Measurements from ENCODE around the gene CPT1B.
"Not testable (repeated sequence)": the region's sequence is repeated elsewhere in the genome, so short reads cannot be mapped to it uniquely, and the experiment has no call there.

Gene CPT1B

GRCh38 chr22:50577987-50578775 lies at the start of gene CPT1B:
Gene CPT1B, minus strand, starts transcription at chr22:50578427. Its CDS starts 512 bp downstream, at chr22:50577915.
- no peak for DNase-seq

DNA sequence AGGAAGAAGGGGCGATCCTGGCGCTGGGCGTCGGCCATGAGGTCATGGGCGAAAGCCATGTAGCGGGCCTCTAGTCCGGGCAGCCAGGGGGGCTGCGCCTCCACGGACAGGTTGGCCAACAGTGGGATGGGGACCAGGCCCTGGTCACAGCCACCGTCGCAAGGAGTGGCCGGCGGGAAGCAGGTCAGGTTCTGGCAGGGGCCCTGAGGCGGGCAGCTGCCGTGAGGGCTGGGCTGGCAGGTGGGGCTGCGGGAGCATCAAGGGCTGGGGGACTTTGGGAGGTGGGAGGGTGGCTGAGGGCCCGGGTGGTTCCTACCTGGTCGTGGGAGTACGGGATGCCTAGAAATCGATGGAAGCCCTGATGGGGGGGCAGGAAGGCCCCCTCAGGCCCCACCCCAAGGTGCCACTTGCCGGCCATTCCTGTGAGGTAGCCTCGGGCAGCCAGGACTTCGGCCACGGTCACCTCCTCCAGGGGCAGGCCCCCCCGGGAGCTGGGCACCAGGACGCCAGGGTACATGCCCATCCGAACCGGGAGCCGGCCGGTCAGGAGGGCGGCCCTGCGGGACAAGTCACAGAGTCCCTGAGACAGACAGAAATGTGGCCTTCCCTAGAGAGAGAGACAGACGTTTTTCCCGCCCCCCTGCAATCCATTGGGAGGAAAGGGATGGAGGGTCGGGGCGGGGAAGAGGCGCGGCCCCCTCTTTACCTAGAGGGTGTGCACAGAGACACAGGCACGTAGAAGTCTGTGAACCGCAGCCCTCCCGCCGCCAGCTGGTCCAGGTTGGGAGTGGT lies 48.8 kb upstream of the CPT1B start:
- no peak for DNase-seq

DNA sequence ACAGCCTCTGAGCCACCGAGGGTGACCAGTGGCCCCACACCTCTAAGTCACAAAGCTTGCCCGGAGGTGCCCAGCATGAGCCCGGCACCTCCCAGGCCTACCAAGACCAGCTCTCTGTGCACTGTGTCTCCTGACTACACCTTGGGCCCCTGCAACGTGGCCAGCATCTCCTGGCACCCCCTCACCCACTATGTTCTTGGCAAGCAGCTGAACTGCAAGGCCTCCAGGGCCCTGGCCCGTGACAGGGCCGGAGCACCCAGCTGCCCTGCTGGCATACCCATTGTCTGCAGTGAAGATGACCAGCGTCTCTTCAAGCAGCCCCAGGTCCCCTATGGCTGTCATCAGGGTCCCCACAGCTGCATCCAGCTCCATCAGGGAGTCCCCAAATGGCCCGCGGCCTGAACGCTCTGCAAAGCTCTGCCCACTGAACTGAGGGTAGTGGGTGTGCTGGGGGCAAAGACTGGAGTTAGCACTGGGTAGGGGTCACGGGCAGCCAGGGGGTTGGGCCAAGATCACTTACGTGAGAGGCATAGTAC lies 48.2 kb upstream of the CPT1B start:
- DNase-seq, result no peak

DNA sequence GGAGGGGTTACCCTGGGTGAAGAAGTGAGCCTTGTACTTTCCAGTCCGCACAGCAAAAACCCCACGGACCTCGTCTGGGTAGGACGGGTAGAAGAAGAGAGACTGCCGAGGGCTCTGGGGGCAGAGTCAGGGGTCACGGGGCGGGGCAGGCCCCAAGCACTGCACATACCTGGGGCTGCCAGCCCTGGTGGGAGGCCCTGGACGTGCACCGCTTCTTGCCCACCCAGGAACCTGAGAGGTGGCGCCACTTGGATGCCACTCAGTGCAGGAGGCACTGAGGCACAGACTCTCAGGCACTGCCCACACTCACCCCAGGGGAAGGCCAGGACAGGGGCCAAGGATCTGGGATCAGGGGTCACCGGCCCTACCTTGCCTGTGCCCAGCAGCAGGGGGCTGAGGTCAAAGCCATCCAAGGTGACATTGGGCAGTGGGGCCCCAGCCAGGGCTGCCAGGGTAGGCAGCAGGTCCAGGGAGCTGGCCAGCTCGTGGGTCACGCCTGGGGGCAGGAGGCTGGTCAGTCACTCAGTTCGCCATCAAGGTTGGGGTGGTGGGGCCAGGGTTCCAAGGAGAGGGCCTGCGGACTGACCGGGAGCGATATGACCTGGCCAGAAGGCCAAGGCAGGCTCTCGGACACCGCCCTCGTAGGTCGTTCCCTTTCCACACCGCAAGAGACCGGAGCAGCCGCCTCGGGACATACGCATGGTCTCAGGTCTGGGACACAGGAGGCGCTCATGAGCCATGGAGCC lies 47.5 kb upstream of the CPT1B start:
- DNase-seq, result no peak

DNA sequence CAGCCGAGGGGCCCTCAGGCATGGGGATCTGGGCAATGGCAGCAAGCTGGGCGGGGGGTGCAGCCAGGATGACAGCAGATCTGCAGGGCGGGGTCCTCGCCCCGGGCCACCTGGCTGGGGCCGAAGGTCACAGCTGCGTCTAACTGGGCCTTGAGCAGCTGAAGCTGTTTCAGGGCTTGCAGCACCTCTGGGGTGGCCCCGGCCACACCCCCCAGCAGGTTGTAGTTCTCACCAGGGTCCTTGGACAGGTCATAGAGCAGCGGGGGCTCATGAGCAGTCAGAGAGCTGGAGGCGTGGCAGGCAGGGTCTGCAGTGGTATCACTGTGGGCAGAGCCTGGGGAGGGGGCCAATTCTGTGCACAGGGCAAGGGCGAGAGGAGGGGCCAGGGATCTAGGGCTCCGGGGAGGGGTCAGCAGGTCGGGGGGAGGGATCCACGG lies 46.9 kb upstream of the CPT1B start:
- DNase-seq, result no peak

DNA sequence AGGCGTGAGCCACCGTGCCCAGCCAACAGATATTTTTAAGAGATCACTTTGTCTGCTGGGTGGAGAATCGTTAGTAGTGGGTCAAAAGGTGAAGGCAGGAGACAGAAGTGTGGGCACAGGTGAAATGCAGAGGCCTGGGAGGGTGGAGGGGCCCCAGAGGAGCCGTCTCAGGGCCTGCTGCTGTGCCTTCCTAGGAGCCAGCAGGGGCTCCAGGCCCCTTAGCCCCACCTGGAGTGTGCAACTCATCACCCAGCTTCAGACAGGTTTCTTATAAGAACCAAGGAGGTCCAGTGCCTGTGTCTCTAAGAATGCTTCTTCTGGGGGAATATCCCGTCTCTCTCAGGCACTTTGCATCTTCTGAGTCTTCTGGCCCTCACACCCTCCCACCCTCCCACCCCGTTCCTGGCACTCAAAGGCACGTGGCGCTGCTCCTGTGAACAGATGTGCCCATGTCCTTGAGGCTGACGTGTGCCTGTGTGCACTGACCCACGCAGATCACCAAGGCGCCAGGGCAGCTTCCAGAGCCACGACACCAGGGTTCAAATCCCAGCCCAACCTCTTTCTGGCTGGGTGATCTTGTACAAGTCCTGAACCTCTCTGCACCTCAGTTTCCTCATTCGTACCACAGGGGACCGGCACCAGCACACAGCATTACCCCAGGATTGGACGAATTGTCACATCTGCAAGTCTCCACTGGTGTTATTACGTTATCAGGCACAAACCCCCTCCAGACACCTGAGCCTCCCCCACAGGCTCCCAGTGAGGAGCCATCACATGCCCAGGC lies 46.3 kb upstream of the CPT1B start:
- DNase-seq, result no peak

DNA sequence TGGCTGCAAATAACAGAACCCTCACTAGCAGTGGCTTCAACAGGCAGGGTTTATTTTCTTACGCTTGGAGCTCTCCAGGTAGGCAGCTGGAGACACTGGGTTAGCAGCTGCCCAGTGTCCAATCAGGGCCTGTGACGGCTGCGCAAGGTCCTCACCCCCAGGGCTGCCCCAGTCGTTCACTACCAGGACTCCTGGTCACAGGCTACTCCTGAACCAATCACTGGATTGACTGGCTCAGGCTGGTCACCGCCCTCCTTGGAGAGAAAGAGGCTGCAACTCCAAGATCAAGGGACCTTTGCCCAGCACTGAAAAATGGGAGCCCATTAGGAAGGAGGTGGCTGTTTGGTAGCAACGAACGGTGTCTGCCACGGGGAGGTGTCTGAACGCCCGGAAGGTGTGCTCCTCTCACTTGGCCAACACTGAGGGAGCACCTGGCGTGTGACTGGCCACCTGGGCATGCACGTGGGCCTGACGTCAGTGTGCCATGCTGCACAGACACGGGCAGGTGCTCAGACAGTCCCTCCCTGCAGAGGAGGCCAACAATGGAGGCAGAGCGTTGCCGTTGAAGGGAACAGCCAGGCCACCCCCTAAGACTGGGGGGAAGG lies 44.6 kb upstream of the CPT1B start:
- no peak for DNase-seq

DNA sequence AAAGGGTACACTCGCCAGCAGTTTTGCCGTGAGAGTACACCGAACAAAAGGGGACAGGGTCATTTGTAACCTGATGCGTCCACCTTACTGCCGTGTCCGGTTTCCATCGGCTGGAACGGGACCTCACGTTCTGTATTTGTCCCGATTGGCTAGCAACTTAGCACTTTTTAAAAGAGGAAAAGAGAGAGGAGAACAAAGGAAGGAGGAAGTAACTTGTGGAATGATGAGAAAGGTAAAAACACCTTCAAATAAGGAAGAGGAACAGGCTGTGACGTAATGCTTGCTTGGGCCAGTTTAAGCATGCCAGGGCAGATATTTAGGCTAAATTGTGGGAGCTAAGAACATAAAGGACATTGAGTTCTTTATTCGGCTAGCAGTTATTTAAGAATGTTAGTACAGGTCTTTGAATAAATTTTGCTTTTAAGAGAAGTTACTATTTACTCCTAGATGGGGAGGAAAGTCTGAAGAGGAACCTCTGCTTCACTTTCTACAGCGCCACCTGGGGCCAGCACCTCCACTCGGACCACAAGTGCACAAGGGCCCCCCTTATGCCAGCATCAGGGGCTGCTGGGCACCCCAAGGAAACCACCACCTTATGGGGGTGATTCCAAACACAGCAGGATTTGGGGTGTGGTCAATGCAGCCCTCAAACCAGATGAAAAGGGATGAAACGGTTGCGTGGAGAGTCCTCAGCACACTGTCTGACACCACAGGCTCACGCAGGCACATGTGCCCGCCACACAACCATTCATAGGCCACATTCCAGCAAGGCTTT lies 43.9 kb upstream of the CPT1B start:
- no peak for DNase-seq

GRCh38 chr22:50621356-50621880 lies 43.2 kb upstream of the CPT1B start:
- no peak for DNase-seq

- DNase-seq, result no peak
Observed at GRCh38 chr22:50620593-50621355, 42.5 kb upstream of the CPT1B start.

- not testable (repeated sequence) for DNase-seq
Observed at GRCh38 chr22:50614296-50614695, 36.1 kb upstream of the CPT1B start.

- DNase-seq, result no peak
Observed at GRCh38 chr22:50613291-50613981, 35.2 kb upstream of the CPT1B start.

DNA sequence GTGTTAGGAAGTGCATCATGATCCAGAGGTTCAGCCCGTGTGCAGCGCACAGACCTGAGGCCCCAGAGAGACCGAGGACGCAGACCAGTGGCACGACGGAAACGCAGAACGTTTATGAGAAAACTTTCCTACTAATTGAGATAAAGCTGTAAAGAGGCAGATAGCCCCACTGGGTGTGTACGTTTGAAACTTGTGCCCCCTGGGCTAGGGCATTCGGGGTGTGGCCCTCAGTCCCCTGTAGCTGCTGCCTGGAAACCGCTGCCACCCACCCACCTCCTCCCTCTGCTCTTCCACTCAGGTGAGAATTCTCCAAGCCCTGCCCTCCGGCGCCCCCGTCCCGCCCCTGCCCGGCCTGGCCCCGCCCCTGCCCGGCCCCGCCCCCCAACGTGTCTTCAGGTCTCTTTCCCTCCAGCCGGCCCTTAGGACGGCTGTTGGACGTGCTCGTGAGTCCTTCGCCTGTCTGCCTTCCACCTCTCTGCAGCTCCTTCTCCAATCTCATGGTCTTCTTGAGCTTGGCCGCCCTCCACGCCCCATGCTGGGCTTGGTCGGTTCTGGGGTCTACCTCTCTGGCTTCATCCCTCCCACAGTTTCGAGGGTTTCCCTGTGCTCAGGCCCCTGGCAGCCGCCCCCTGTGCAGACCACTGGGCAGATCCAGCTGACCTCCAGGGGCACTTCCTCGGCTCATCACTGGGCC lies 34.4 kb upstream of the CPT1B start:
- no peak for DNase-seq

DNA sequence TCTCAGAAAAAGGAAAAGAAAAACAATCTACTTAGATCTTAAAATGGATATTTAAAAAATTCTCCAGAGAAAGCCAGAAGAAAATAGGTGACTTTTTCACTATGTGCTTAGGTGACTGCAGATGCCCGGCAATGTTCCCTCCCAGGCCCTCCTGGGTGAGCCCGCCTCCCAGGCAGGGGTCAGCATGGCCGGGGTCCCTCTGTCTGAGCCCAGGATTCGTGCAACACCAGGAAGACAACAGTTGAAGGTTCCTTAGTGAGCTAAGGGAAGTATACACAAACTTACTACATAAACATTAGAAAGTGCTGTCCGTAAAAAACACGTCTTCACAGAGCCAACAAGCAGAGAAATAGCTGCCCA lies 33.9 kb upstream of the CPT1B start:
- no peak for DNase-seq

DNA sequence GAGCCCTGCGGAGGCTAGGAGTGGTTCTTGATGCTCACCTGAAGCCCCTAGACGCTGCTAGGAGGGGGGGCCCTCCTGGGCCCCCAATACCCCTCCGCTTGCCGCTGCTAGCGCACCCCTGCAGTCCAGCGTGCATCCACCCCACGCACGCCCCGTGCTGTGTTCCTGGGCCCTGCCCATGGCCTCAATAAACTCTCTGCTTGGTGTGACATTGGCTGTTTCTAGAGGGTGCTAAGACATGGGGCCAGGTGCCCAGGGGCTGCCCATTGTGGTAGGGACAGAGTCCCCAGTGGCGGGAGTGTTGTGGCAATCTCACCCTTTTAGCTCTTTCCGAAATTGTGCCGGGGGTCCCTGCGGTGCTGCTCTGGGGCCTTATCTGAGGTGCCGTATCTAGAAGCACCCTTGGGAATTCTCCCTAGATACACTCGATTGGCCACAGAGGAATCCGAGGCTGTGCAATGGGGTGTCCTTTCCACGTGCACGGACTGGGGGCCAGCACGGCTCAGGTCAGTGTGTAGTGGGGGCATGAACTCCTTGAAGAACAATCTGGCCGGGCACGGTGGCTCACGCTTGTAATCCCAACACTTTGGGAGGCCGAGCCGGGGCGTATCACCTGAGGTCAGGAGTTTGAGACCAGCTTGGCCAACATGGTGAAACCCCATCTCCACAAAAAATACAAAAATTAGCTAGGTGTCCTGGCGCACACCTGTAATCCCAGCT lies 33.3 kb upstream of the CPT1B start:
- DNase-seq, result no peak

GRCh38 chr22:50610581-50610980 lies 32.4 kb upstream of the CPT1B start:
- no peak for DNase-seq

DNA sequence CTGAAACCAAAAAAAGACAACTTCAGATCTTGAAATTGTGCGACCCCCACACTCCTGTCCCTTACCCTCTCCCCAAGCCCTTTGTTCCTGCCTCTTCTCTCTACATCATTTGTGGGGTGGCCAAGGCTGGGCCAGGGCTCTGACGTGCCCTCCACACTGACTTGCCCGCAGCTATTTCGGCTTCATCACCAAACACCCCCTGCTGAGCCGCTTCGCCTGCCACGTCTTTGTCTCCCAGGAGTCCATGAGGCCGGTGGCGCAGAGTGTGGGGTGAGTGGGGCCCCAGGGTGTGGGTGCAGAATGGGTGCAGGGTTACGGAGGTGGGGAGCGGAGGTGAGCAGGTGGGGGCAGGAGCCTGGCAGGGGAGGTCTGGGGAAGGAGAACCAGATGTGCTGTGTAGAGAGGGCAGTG lies 31.8 kb upstream of the CPT1B start:
- no peak for DNase-seq

DNA sequence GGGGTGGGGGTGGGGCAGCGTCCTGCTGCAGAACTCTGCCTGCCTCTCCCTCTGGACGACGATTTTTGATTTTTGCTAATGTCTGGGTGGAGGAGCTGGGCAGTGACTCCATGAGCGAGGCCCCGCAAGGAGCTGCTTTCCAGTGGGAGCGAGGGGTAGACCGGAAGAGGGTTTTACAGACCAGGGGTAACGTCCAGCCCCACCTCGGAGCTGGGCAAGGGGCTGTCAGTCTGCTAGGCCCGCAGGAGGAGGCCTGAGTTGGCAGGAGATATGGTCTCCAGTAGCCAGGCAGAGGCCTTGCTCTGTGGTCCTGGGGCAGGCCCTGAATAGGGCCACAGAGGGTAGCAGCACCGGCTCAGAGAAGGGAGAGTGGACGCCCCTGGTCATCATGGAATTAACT lies 31.4 kb upstream of the CPT1B start:
- DNase-seq, result no peak
